ENCODE data around the gene CD226. TPM values are rescaled to one million over a fixed set of nuclear protein-coding genes. Genes with fewer than 3 reads are reported as not detected.
"Not testable (repeated sequence)": the region's sequence is repeated elsewhere in the genome, so short reads cannot be mapped to it uniquely, and the experiment has no call there.

Gene CD226
- total RNA-seq, 4 donors from 2014 or later = 0.05 to 0.24 (median 0.16) TPM

GRCh38 chr18:69840001-69840400 is 107.7 kb downstream of the CD226 start:
- no peaks in the 10 kb centered on the region for H3K36me3 ChIP-seq
- H3K27me3 ChIP-seq = no peaks in the 10 kb centered on the region
- TF ChIP-seq EP300 (IDR thresholded peaks at IDR 0.05) = no peak
- no peak for TF ChIP-seq POLR2AphosphoS5 (IDR thresholded peaks at IDR 0.05)
- TF ChIP-seq POLR2A (IDR thresholded peaks at IDR 0.05) = no peak
- TF ChIP-seq, protein P1, sequence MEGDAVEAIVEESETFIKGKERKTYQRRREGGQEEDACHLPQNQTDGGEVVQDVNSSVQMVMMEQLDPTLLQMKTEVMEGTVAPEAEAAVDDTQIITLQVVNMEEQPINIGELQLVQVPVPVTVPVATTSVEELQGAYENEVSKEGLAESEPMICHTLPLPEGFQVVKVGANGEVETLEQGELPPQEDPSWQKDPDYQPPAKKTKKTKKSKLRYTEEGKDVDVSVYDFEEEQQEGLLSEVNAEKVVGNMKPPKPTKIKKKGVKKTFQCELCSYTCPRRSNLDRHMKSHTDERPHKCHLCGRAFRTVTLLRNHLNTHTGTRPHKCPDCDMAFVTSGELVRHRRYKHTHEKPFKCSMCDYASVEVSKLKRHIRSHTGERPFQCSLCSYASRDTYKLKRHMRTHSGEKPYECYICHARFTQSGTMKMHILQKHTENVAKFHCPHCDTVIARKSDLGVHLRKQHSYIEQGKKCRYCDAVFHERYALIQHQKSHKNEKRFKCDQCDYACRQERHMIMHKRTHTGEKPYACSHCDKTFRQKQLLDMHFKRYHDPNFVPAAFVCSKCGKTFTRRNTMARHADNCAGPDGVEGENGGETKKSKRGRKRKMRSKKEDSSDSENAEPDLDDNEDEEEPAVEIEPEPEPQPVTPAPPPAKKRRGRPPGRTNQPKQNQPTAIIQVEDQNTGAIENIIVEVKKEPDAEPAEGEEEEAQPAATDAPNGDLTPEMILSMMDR (IDR thresholded peaks at IDR 0.05) = no peak
- WGBS = 89% methylated on average over 11 of the region's 11 CpGs
- H3K4me3 ChIP-seq = no peak overlapping the region
- H3K4me1 ChIP-seq = no peaks in the 10 kb centered on the region
- no peaks in the 10 kb centered on the region for H3K9me3 ChIP-seq
- H3K27ac ChIP-seq = no peak overlapping the region
- DNase-seq (ENCODE audit: low spot score in 2 of 2) = no peak

DNA sequence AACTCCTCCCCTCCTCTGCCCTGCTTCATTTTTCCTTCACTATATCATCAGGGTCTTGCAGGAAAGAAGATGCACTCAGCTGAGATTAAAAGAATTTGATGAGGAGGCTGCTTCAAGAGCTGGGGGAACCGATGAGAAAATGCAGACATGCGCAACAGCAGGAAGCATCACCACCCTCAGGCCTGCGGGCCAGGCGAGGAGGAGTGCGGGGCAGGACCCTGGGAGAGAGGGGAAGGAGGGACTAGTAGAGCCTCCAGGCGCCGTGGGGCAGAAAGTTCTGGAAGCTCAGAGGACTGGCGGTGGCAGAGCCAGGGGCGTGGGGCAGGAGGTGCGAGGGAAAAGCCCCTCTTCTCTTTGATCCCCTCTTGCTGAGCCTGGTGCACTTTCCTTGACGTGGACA is 108.2 kb downstream of the CD226 start:
- H3K9me3 ChIP-seq = no peaks in the 10 kb centered on the region
- no peaks in the 10 kb centered on the region for H3K27me3 ChIP-seq
- no peaks in the 10 kb centered on the region for H3K36me3 ChIP-seq
- H3K4me3 ChIP-seq = no peak overlapping the region
- 93% methylated on average over 11 of the region's 11 CpGs for WGBS
- H3K27ac ChIP-seq = no peak overlapping the region
- H3K4me1 ChIP-seq = no peaks in the 10 kb centered on the region
- no peak for DNase-seq (ENCODE audit: low spot score in 2 of 2)
- TF ChIP-seq, protein P1 (IDR thresholded peaks at IDR 0.05) = no peak
- TF ChIP-seq POLR2A (IDR thresholded peaks at IDR 0.05) = no peak
- TF ChIP-seq EP300 (IDR thresholded peaks at IDR 0.05) = no peak
- TF ChIP-seq POLR2AphosphoS5 (IDR thresholded peaks at IDR 0.05) = no peak

DNA sequence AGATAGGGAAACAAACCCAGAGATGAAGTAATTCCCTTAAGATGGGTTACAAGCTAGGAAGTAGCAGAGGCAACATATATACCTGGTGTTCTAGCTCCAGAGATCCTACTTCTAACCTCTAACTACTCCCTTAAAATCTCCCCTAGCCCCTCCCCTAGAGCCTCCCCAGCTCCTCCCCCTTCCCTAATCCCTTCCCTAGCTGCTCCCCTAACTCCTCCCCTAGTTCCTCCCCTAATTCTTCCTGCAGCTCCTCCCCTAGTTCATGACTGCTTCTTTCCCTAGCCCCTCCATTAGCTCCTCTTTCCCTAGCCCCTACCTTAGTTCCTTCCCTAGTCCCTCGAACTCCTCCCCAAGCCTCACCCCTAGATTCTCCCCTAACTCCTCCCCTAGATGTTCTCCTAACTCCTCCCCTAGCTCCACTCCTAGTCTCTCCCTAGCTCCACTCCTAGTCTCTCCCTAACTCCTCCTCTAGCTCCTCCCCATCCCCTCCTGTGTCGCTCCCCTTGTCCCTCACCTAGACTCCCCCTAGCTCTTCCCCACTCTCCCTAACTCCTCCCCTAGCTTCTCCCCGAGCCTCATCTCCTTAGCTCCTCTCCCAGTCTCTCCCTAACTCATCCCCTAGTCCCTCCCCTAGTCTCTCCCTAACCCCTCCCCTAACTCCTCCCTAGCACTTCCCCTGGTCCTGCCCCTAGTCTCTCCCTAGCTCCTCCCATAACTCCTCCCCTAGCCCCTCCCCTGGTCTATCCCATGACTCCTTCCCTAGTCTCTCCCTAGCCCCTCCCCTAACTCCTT is 108.9 kb downstream of the CD226 start:
- H3K4me1 ChIP-seq = no peaks in the 10 kb centered on the region
- no peak for DNase-seq (ENCODE audit: low spot score in 2 of 2)
- 84% methylated on average over 3 of the region's 3 CpGs for WGBS
- no peaks in the 10 kb centered on the region for H3K9me3 ChIP-seq
- no peaks in the 10 kb centered on the region for H3K36me3 ChIP-seq
- H3K27me3 ChIP-seq = no peaks in the 10 kb centered on the region
- no peak for TF ChIP-seq POLR2A (IDR thresholded peaks at IDR 0.05)
- TF ChIP-seq EP300 (IDR thresholded peaks at IDR 0.05) = no peak
- TF ChIP-seq, protein P1 (IDR thresholded peaks at IDR 0.05) = no peak
- TF ChIP-seq POLR2AphosphoS5 (IDR thresholded peaks at IDR 0.05) = no peak
- H3K27ac ChIP-seq = no peak overlapping the region
- H3K4me3 ChIP-seq = no peak overlapping the region

DNA sequence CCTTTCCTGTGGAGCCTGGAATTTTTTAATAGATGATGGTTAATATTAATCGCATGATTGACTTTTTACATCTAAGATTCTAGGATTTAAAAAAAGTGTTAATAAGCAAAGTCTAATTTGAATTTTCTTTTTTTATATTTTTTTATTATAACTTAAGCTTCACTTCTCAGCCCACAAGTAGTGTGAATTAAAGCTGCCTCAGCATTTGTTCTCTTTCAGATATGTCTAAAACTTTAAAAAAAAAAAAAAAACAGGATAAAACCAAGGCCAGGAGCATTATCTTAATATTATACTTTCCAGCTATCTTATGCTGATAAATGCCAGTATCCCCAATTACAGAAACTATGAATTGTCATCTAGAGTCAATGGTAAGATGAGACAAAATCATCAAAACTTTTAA is 109.7 kb downstream of the CD226 start:
- no peaks in the 10 kb centered on the region for H3K27me3 ChIP-seq
- no peaks in the 10 kb centered on the region for H3K36me3 ChIP-seq
- H3K4me1 ChIP-seq = no peaks in the 10 kb centered on the region
- H3K27ac ChIP-seq = no peak overlapping the region
- DNase-seq (ENCODE audit: low spot score in 2 of 2) = no peak
- no peaks in the 10 kb centered on the region for H3K9me3 ChIP-seq
- no peak for TF ChIP-seq POLR2AphosphoS5 (IDR thresholded peaks at IDR 0.05)
- no peak overlapping the region for H3K4me3 ChIP-seq
- 100% methylated on average over 1 of the region's 1 CpG for WGBS

GRCh38 chr18:69834980-69835379 is 112.7 kb downstream of the CD226 start:
- H3K27ac ChIP-seq; H3K27me3 ChIP-seq; H3K4me1 ChIP-seq; H3K4me3 ChIP-seq; H3K36me3 ChIP-seq; DNase-seq (ENCODE audit: low spot score in 2 of 2); H3K9me3 ChIP-seq: not testable (repeated sequence)
- WGBS = 94% methylated on average over 12 of the region's 12 CpGs

- Histone ChIP-seq H3K27me3 (no peaks in the 10 kb centered on the region), H3K27ac (no peak overlapping the region), H3K36me3 (no peaks in the 10 kb centered on the region), H3K9me3 (no peaks in the 10 kb centered on the region), H3K4me3 (no peak overlapping the region), H3K4me1 (no peaks in the 10 kb centered on the region)
- no peak for TF ChIP-seq EP300 (IDR thresholded peaks at IDR 0.05)
- TF ChIP-seq POLR2AphosphoS5 (IDR thresholded peaks at IDR 0.05) = no peak
- TF ChIP-seq, protein P1 (IDR thresholded peaks at IDR 0.05) = no peak
- TF ChIP-seq POLR2A (IDR thresholded peaks at IDR 0.05) = no peak
- DNase-seq (ENCODE audit: low spot score in 2 of 2) = no peak
- 88% methylated on average over 1 of the region's 1 CpG for WGBS
Observed at GRCh38 chr18:69830189-69830588, 117.5 kb downstream of the CD226 start.

Measured in suprapubic skin (tissue), 4 donors.